C4-2B (cell line): Measurements from ENCODE around the gene ANKRD33B.
"Not testable (repeated sequence)": the region's sequence is repeated elsewhere in the genome, so short reads cannot be mapped to it uniquely, and the experiment has no call there.

Source experiments
- ZFX ChIP-seq: fragments of 450-650 bp; IDR thresholded peaks from 2 replicates; pipeline ENCODE4 v1.6.1; 2017
- TF ChIP-seq, protein P1 (sequence below): fragments of 450-650 bp; conservative IDR thresholded peaks from 2 replicates; pipeline ENCODE4 v1.5.1; 2017; ENCODE audit warnings: mild to moderate bottlenecking

DNA sequence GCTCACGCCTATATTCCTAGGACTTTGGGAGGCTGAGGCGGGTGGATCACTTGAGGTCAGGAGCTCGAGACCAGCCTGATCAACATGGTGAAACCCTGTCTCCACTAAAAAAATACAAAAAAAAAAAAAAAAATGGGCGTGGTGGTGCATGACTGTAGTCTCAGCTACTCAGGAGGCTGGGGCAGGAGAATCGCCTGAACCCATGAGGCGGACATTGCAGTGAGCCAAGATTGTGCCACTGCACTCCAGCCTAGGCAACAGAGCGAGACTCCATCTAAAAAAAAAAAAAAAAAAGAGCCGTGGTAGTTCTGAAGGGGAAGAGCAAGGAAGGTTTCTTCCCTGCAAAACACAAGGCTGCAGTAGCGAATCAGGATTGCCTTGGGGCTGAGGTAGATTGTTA, 44.2 kb downstream of the ANKRD33B start:
- TF ChIP-seq, protein P1, sequence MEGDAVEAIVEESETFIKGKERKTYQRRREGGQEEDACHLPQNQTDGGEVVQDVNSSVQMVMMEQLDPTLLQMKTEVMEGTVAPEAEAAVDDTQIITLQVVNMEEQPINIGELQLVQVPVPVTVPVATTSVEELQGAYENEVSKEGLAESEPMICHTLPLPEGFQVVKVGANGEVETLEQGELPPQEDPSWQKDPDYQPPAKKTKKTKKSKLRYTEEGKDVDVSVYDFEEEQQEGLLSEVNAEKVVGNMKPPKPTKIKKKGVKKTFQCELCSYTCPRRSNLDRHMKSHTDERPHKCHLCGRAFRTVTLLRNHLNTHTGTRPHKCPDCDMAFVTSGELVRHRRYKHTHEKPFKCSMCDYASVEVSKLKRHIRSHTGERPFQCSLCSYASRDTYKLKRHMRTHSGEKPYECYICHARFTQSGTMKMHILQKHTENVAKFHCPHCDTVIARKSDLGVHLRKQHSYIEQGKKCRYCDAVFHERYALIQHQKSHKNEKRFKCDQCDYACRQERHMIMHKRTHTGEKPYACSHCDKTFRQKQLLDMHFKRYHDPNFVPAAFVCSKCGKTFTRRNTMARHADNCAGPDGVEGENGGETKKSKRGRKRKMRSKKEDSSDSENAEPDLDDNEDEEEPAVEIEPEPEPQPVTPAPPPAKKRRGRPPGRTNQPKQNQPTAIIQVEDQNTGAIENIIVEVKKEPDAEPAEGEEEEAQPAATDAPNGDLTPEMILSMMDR, result not testable (repeated sequence)
- TF ChIP-seq ZFX, result not testable (repeated sequence)
